ENCODE results near the gene TSPYL6.

GRCh38 chr2:54275541-54275940 lies 19.5 kb upstream of the TSPYL6 start:
- TF ChIP-seq CTCF (IDR thresholded peaks at IDR 0.05) = no peak
- TF ChIP-seq POLR2A (IDR thresholded peaks at IDR 0.05) = no peak
- no peak for TF ChIP-seq POLR2AphosphoS5 (IDR thresholded peaks at IDR 0.05)

Data from breast epithelium (tissue), 3 donors.